GM18505 (cell line): Measurements from ENCODE around the gene CABP5.

ENCODE experiments used
- ATAC-seq: cut with Tn5 transposase; IDR thresholded peaks from one replicate; pipeline ENCODE4 v1.9.1; 2021; ENCODE audit not compliant: unreplicated experiment
- POLR2A ChIP-seq: IDR thresholded peaks from 4 replicates; pipeline ENCODE4 v1.6.1; 2011; ENCODE audit warnings: borderline replicate concordance; ENCODE audit not compliant: insufficient read depth, insufficient read length; ENCODE audit errors: extremely low read depth

The CABP5 gene

GRCh38 chr19:48053856-48054255 lies 10.0 kb upstream of the CABP5 start:
- ATAC-seq: no peak

GRCh38 chr19:48053076-48053475 lies 9.2 kb upstream of the CABP5 start:
- TF ChIP-seq POLR2A: no peak
- ATAC-seq: no peak

More at GRCh38 chr19:48053856-48054255, 10.0 kb upstream of the CABP5 start:
- no peak for TF ChIP-seq POLR2A

GRCh38 chr19:48051335-48052033 lies 7.6 kb upstream of the CABP5 start:
- ATAC-seq: no peak
- no peak for TF ChIP-seq POLR2A

- TF ChIP-seq POLR2A: no peak
- no peak for ATAC-seq
Observed at GRCh38 chr19:48044561-48044960, 682 bp upstream of the CABP5 start.

GRCh38 chr19:48041877-48042580 lies 1.9 kb downstream of the CABP5 start:
- ATAC-seq: no peak
- TF ChIP-seq POLR2A: no peak

GRCh38 chr19:48036765-48037164 lies 7.1 kb downstream of the CABP5 start:
- TF ChIP-seq POLR2A: no peak

GRCh38 chr19:48033604-48034003 lies 10.3 kb downstream of the CABP5 start:
- TF ChIP-seq POLR2A: no peak
- no peak for ATAC-seq

More at GRCh38 chr19:48036765-48037164, 7.1 kb downstream of the CABP5 start:
- no peak for ATAC-seq

GRCh38 chr19:48030073-48030472 lies 13.8 kb downstream of the CABP5 start:
- no peak for ATAC-seq
- TF ChIP-seq POLR2A: no peak

- TF ChIP-seq POLR2A: no peak
- no peak for ATAC-seq
Observed at GRCh38 chr19:48029431-48029830, 14.4 kb downstream of the CABP5 start.

- ATAC-seq: no peak
- TF ChIP-seq POLR2A: no peak
Observed at GRCh38 chr19:48025480-48025879, 18.4 kb downstream of the CABP5 start.

GRCh38 chr19:48023518-48023917 lies 20.4 kb downstream of the CABP5 start:
- ATAC-seq: no peak

GRCh38 chr19:48023011-48023410 lies 20.9 kb downstream of the CABP5 start:
- TF ChIP-seq POLR2A: no peak
- ATAC-seq: no peak

More at GRCh38 chr19:48023518-48023917, 20.4 kb downstream of the CABP5 start:
- TF ChIP-seq POLR2A: no peak

- ATAC-seq: no peak
- TF ChIP-seq POLR2A: no peak
Observed at GRCh38 chr19:48020686-48021085, 23.2 kb downstream of the CABP5 start.
